ENCODE results near the gene FAM227A. TPM values are rescaled to one million over a fixed set of nuclear protein-coding genes. Genes with fewer than 3 reads are reported as not detected.

FAM227A gene
- total and polyA plus RNA-seq, 2 of the 13 experiments (the other 11 are each of a cell fraction or from before 2014, with no cell fraction given), result 1.0 to 1.5 TPM

DNA sequence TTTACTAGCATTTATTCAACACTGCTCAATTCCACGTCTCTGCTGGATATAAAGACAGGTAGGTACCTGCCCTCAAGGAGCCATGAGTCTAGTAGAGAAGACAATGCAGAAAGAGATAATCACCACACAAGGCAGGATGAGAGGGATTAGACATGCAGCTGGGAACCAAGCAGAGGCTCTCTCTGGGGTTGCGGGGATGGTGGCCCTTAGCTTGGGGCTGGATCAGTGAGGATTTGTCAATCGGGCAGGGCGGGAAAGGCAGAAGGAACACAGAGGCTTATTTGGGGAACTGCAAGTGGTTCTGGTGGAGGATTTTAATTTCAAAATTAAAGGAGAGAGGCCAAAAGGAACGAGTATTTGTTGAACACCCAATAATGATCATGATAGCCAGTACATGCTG is 77.7 kb downstream of the FAM227A start:
- in situ Hi-C loops (cut with HindIII; ENCODE audit: extremely low pct_ligation_motif_present, low pct_unique_long_range_greater_than_20kb), result no loop called here
- BruUV-seq (replicated peaks), result no TSS peak
- CTCF ChIA-PET (ENCODE audit: low intra/inter-chr PET ratio, low total read pairs), result no interaction called here

More for the DNA sequence above, 77.7 kb downstream of the FAM227A start:
- Histone ChIP-seq H2AFZ (ENCODE audit: low read length) (no peak overlapping the region), H3K4me1 (ENCODE audit: insufficient read depth, low read length) (no peaks in the 10 kb centered on the region), H4K20me1 (ENCODE audit: insufficient read depth, low read length) (no peaks in the 10 kb centered on the region), H3K4me2 (ENCODE audit: low read depth, low read length) (no peak overlapping the region), H3K27ac (ENCODE audit: extremely low read length, insufficient read depth, low read length) (no peak overlapping the region), H3K9ac (ENCODE audit: insufficient read depth, low read depth, low read length) (no peak overlapping the region), H3K27me3 (ENCODE audit: control insufficient read depth in 1 of 2, insufficient read depth in 2 of 2, low read length in 2 of 2) (no peaks in the 10 kb centered on the region), H3K4me3 (replicated peaks in 1 of 3; ENCODE audit: insufficient read depth in 1 of 3, low read depth in 2 of 3, low read length in 3 of 3) (no peak overlapping the region), H3K9me3 (ENCODE audit: low read length) (no peaks in the 10 kb centered on the region), H3K79me2 (ENCODE audit: insufficient read depth, low read length) (no peaks in the 10 kb centered on the region), H3K36me3 (replicated peaks in 1 of 2; ENCODE audit: control insufficient read depth in 1 of 2, insufficient read depth in 2 of 2, low read length in 2 of 2) (no peaks in the 10 kb centered on the region)
- POLR2A ChIA-PET, result no interaction called here
- TF ChIP-seq ZMYM3 (CRISPR knock-in tag; IDR thresholded peaks at IDR 0.05) (no peak), SPEN (CRISPR knock-in tag; IDR thresholded peaks at IDR 0.05; ENCODE audit: low read depth) (no peak), ZNF570 (CRISPR knock-in tag; IDR thresholded peaks at IDR 0.05; ENCODE audit: borderline replicate concordance) (no peak)
- TF ChIP-seq, protein P1, sequence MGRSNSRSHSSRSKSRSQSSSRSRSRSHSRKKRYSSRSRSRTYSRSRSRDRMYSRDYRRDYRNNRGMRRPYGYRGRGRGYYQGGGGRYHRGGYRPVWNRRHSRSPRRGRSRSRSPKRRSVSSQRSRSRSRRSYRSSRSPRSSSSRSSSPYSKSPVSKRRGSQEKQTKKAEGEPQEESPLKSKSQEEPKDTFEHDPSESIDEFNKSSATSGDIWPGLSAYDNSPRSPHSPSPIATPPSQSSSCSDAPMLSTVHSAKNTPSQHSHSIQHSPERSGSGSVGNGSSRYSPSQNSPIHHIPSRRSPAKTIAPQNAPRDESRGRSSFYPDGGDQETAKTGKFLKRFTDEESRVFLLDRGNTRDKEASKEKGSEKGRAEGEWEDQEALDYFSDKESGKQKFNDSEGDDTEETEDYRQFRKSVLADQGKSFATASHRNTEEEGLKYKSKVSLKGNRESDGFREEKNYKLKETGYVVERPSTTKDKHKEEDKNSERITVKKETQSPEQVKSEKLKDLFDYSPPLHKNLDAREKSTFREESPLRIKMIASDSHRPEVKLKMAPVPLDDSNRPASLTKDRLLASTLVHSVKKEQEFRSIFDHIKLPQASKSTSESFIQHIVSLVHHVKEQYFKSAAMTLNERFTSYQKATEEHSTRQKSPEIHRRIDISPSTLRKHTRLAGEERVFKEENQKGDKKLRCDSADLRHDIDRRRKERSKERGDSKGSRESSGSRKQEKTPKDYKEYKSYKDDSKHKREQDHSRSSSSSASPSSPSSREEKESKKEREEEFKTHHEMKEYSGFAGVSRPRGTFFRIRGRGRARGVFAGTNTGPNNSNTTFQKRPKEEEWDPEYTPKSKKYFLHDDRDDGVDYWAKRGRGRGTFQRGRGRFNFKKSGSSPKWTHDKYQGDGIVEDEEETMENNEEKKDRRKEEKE (IDR thresholded peaks at IDR 0.05), result no peak
- TF ChIP-seq, protein P2, sequence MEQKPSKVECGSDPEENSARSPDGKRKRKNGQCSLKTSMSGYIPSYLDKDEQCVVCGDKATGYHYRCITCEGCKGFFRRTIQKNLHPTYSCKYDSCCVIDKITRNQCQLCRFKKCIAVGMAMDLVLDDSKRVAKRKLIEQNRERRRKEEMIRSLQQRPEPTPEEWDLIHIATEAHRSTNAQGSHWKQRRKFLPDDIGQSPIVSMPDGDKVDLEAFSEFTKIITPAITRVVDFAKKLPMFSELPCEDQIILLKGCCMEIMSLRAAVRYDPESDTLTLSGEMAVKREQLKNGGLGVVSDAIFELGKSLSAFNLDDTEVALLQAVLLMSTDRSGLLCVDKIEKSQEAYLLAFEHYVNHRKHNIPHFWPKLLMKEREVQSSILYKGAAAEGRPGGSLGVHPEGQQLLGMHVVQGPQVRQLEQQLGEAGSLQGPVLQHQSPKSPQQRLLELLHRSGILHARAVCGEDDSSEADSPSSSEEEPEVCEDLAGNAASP (CRISPR knock-in tag; IDR thresholded peaks at IDR 0.05; ENCODE audit: borderline replicate concordance), result no peak
- intact Hi-C loops (cut with micrococcal nuclease; ENCODE audit: unreplicated experiment), result no loop called here
- DNase-seq (ENCODE audit: low spot score) (no peak), ATAC-seq (no peak), FAIRE-seq (no peak)
- WGBS (ENCODE audit: low lambda C conversion rate), result 32% methylated on average over 5 of the region's 5 CpGs

Data from HepG2 (cell line).